Measurements from ENCODE around the gene PYDC1.
"Not testable (repeated sequence)": the region's sequence is repeated elsewhere in the genome, so short reads cannot be mapped to it uniquely, and the experiment has no call there.

The PYDC1 gene

DNA sequence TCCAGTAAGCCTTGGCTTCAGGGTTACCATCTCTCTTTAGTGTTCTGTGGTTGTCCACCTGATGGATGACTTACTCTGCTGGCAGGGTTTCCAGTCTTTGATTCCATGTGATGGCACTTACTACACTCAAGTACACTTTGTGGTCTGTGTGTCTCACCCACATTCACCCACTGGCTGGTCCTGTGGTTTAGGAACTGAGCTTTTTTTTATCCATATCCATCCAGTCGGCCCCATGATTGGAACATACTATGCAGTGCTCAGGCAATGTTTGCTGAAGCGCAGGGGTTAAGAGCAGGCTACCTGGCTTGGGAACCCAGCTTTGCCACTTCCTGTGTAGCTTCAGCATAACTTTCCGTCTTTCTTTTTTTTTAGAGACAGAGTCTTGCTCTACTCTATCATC lies 39.8 kb downstream of the PYDC1 start:
- no peak for DNase-seq

DNA sequence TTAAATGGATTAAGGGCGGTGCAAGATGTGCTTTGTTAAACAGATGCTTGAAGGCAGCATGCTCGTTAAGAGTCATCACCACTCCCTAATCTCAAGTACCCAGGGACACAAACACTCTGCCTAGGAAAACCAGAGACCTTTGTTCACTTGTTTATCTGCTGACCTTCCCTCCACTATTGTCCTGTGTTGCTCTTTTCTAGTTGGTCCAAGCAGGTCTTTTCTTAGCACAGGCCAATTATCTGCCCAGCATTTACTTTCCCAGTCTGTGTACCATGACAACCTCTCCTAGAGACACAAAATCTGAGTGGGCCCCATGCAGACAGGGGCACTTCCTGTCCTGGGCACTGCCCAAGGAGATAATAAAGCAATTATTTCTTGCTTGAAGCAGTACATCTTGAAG lies 46.9 kb downstream of the PYDC1 start:
- not testable (repeated sequence) for DNase-seq

DNA sequence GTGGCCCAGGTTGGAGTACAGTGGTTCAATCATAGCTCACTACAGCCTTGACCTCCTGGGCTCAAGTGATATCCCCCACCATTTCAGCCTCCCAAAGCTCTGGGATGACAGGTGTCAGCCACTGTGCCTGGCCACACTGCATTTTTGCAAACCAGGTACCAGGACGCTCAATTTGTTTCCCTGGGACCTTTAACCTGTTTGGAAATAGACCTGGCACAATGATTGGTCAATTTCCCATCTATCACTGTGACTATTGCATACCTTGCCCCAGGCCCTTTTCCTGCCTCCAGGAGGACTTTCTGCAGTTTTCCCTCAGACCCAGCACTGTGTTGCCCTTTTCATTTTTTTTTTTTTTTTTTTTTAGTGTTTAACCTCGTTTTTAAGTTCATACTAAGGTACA lies 48.1 kb downstream of the PYDC1 start:
- no peak for DNase-seq

DNA sequence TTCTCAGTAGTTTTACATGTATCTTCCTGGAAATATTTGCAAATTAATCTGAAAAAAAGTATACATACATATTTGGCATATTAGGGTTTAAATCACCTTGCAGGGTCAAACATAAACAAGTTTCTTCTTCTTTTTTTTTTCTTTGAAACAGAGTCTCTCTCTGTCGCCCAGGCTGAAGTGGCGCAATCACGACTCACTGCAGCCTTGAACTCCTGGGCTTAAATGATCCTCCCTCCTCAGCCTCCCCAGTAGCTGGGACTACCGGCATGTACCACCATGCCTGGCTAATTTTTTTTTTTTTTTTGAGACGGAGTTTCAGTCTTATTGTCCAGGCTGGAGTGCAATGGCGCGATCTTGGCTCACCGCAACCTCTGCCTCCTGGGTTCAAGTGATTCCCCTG lies 49.6 kb downstream of the PYDC1 start:
- DNase-seq, result no peak

All from NCI-H526 (cell line).